ACHN (cell line): ENCODE results near the gene CPT1B.
A peak's percentile ranks its signal among the peaks of the same experiment; 100 is the strongest.

Experiments used
- DNase-seq: peaks from one replicate; pipeline ENCODE4 v3.0.0-alpha.2; 2015
- in situ Hi-C: cut with HindIII; loops from 2 replicates; pipeline ENCODE4 v1.10.0; 2017; ENCODE audit warnings: low sequenced_read_pairs, low pct_ligation_motif_present, low pct_unique_long_range_greater_than_20kb

Gene CPT1B

DNA sequence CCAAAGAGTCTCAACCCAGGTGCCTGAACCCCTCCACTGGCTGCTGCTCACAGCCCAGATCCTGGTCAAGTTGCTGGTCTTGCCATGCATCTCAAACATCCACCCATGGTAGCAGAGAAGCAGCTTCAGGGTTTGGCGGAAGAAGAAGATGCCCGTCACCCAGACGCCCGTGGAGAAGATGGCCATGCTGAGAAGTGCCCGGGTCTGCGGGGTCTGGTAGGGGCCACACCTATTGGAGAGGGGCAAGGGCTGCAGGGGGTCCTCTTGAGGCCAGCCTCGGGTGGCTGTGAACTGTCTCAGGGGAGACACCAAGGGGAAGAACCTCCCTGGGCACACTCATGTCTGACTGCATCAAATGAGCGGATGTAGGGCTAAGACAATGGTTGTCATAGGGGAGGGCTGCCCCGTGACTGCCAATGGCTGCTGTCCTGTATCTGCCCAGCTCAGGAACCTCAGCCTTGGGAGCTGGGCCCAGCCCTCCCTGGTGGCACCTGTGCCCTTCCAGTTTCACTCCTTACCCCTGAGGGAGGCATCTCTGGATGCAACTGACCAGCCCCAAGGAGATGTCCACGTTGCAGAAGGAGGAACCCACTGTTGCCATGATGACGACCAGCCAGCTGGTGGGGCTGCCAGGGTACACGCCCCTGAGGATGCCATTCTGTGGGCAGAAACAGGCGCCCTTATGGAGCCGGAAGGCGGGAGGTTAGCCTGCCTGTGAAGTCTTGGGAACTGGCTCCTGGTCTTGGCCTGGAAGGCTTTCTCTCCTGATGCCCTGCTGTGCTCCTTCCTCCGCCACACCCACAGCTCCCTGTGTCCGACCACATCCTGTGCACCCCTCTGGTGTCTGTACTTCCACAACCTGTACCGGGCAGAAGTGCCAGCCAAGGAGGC is 1.2 kb downstream of the CPT1B start:
- in situ Hi-C loops = no loop called here
- no peak for DNase-seq

DNA sequence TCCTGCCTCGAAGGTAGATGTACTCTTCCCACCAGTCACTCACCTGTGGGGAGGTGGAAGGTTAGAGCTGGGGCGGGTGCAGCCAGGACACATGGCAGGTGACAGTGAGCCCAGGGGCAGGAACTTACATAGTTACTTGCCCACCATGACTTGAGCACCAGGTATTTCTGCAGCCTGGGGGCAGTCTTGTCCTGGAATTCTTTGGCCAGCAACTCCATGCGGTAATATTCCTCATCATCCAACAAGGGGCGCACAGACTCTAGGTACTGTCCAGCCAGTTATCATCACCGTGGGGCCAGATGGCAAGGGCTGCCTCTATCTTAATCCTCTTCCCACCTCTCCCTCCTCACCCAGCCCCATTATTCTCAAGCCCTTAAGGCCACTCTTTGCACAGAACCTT is 2.2 kb downstream of the CPT1B start:
- in situ Hi-C loops = no loop called here
- peak; percentile 67 for DNase-seq

DNA sequence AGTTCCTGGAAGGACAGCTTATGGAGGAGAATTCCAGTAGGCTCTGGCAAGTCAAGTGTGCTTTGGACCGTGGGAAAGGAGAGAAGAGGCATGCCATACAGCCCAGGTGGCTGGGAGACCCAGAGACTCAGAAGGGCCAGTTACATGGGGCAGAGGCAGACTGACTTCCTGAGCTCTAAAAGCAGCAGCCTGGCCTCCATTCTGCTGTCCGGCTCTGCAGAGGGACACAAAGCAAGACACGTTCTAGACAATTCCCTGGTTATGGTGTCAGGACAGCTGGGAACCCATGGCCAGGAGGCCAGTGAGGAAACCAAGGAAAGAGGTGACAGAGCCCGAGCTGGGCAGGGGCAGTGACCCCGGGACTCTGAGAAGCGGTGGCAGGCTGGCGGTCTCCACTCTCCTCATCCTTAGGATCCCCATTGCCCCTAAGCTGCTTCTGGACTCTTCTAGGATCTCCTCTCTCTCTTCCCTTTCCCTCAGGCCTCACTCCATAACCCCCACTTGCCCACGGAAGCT is 2.7 kb downstream of the CPT1B start:
- in situ Hi-C loops = no loop called here
- no peak for DNase-seq

DNA sequence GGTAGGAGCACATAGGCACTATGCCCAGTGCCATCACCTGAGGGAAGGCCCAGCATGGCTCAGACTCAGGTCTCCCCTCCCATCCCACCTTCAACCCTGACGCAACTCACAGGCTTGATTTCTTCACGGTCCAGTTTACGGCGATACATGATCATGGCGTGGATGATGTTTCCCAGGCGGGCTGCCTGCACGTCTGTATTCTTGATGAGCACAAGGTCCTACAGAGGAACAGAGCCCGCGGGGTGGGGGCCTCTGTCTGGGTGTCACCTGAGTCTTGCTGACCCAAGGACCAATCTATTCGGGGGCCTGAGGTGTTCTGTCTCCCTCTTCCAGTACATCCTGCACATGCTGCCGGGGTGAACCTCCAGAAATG is 3.9 kb downstream of the CPT1B start:
- DNase-seq = no peak
- in situ Hi-C loops = no loop called here

DNA sequence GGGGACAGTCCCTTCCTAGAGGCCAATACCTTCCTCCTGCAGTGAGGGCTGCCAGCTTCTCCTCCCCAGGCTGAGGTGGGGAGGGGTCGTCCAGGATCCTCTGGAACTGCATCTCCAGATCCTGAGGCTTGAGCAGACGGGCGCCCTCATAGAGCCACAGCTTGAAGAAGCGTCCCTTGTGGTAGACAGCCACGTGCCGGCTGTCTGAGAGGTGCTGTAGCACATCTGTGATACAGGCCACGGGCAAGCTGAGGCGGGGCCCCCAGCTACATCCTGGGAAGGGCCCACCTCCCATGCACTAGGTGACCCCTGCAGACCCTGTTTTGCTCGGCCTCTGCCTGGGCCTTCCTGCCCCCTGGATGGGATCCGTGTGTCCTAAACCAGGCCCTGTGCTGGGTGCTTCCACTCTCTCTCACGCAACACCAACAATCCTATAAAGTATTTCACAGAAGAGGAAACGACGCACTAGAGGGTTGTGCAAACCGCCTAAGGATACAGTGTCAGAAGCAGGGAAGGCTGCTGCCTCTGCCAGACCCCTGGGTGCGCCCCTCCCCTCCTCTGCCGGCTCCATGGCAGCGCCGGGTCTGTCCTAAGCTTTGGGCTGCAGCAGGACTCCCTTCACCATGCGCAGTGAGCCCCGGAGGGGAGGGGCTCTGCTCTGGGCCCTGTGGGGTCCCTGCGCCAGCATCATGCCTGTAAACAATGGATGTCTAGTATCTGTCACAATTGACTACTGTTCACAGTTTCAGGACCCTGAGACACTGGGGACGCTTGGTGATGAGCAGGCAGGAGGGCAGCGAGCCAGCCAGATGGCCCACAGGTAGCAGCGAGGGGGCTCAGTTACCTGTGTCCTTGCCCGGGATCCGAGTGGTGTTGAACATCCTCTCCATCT is 4.5 kb downstream of the CPT1B start:
- in situ Hi-C loops = no loop called here
- DNase-seq = no peak

DNA sequence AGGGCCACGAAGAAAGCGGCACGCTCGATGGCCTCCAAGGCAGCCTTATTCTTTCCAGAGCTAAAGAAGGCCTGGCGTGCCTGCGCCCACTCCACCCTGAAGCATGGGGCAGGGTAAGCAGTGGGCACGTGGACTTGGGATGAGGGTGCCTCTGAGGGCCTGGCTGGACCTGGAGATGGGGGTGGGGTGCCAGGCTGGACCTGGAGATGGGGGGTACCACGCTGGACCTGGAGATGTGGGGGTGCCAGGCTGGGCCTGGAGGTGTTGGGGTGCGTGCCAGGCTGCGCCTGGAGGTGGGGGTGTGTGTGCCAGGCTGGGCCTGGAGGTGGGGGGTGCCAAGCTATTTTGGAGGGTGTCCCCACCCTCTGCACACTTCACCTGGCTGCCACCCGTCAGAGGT is 5.3 kb downstream of the CPT1B start:
- DNase-seq = no peak
- in situ Hi-C loops = no loop called here

DNA sequence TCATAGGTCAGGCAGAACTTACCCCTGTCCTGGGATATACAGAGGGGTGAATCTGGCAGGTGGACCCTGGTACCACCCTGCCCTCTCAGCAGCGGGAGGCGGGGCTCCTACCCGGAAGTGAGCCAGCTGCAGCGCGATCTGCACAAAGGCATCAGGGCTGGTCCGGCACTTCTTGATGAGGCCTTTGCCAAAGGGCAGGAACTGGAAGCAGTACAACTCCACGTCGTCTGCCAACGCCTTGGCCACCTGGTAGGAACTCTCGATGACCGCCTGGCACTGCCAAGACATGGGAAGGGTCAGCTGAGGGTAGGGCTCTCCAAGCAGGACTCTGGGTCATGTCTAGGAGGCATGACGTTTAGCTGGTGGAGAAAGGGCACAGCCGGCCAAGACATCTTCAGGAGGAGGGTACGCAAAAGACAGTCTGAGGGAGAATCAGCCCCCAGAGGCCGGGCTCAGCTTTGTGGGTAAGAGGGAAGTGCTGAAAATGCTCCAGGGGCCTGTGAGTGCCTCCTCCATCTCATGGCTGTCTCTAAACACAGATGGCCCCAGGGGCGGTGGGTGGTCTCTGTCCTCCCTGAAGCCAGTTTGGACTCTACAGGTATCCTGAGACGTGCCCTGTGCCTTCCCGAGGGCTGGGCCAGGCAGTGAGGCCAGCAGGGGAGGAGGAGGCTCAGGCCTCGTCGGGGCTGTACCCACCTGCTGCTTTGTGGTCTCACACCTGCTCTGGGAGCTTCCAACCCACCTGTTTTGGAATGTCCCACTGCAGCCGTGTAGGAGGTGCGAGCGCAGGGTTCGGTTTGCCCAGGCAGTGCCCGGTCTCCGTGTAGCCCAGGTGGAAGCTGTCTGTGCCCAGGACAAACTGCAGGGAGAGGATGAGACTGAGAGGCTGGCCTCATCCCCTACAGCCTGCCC is 6.7 kb downstream of the CPT1B start:
- DNase-seq = no peak
- in situ Hi-C loops = no loop called here

DNA sequence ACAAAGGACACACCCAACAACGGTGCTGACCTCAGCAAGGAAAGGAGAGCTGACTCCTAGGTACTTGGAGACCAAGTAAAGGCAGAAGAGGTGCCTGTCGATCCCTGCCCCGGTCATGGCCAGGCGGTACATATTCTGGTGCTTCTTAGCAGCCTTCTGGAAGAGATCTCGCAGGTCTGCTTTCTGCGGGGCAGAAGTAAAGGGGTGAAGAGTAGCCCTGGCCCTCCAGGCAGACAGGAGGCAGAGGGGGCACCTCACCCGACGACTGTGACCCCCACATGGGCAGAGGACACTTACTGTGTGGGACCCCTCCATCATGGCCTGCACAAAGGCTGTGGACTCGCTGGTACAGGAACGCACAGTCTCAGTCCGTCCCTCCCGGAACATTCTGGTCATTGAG is 7.4 kb downstream of the CPT1B start:
- no peak for DNase-seq
- in situ Hi-C loops = no loop called here

DNA sequence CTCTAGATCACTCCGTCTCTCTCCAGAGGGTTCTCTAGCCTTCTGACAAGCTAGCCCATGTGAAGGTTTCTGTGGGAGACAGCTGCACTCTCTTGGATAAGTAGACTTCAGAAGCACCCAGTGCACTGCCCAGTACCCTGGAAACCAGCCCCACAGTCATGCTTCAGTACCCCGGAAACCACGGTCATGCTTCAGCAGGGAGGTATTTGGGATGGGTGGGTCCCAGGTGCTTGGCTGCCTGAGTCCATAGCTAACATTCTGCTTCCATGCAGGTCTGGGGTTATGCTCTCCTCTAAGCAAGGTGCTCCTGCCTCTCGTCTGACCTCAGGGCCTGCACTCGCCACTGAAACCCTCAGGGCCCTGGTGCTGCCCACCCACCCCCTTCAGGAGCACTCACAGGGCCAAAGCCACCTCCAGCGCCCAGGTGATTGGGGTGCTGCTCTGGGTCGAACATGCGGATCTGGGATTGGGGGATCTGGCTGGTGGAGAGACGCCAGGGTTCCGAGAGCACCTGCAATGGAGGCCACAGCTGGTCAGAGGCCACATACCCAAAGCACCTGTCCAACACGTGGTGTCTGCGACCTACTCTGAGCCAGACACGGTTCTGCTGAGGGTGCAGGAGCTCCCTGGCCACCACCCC is 8.2 kb downstream of the CPT1B start:
- in situ Hi-C loops = no loop called here
- peak; percentile 65 for DNase-seq

DNA sequence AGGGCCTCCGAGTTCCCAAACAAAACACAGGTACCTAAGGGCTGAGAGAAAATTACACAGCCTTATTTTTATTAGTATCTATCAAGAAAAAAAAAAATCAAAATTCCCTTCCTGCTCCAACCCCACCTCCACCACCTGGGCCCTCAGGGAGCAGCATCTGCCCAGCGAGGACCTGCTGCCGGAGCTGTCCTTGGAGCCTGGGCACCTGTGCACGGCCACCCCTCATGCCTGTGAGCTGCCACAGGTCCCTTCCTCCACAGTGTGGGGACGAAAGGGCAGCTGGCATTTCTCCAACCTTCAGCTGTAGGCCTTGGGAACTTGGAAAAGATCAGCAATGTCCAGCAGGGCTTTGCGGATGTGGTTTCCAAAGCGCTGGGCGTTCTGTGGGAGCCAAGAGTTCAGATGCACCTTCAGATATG is 9.2 kb downstream of the CPT1B start:
- in situ Hi-C loops = no loop called here
- DNase-seq = no peak

DNA sequence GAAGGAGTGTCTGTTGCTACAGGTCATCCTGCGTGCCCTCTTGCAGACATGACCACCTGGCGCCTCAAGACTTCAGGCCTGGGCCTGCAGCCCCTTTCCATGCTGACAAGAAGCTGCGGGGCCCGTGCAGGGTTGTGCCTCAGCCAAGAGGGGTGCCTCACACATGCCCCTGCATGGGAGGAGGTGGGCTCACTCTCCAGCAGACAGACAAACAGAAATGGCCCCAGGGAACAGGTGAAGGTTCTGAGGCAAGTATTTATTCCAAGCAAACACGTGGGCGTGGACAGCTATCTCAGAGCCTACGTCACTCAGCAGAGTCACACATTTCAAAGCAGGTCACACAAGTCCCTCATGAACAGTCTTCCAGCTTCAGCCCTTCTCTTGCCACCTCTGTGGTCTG is 9.6 kb downstream of the CPT1B start:
- no peak for DNase-seq
- in situ Hi-C loops = no loop called here

DNA sequence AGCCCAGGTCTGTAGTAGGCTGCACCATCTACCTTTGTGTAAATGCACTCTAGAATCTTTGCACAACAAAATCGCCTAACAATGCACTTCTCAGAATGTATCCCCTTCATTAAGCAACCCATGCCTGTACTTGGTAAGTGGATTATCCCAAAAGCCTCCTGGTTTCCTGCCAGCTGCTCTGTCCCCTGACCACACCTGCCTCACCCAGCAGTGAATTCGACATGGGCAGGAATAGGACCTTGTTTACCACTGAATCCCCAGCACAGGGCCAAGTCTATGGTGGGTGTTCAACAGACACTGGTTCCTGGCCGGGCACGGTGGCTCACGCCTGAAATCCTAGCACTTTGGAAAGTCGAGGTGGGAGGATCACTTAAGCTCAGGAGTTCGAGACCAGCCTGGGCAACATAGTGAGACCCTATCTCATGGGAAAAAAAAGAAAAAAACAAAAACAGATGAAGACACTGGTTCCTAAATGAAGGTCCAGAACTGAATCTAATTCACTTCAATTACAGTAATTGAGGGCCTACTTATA is 10.4 kb downstream of the CPT1B start:
- in situ Hi-C loops = no loop called here
- no peak for DNase-seq

DNA sequence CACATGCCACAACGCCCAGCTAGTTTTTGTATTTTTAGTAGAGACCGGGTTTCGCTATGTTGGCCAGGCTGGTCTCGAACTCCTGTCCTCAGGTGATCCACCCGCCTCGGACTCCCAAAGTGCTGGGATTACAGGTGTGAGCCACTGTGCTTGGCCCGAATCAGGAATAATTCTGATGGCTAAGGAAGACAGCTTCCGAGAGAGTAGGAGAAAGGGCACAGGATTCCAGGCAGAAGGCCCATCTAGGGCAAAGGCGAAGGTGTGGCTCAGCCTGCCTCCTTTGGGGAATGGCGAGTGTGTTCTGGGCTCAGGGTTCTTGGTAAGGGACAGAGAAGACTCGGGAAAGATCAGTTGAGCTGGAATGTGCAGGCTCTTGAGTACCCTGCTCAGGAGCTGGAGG is 13.9 kb downstream of the CPT1B start:
- in situ Hi-C loops = no loop called here
- DNase-seq = no peak

DNA sequence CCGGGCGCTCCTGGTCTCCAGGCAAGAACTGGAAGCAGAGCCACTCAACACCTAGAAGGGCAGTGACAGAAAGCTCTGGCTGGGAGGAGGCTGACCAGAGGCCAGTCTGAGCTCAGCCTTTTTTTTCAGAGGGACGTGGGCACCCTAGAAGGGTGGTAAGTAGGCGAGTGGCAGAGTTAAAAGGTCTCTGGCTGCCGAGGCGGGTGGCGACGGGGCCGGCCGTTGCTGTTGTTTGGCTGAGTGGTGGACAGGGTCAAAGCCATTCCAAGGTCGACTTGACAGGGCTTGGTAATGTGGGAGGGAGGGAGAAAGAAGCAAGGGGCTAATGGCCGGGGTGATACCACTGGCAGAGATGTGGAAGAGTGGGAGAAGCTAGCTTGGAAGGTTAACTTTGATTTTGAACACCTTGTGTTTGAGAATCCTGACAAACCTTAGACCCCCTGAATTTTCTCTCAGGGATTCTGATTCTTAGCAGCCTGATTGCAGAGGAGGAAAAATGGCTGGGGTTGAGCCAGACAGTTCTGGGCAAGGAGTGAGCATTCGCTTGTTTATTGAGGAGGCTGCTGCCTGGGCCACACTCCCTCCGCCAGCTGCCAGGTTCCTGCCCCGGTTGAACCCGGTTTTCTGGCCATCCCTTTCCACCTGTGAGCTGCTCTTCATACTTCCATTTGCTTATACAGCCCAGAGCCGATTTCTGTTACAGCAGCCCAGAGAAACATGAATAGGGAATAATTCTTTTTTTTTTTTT is 14.6 kb downstream of the CPT1B start:
- in situ Hi-C loops = no loop called here
- DNase-seq = no peak

DNA sequence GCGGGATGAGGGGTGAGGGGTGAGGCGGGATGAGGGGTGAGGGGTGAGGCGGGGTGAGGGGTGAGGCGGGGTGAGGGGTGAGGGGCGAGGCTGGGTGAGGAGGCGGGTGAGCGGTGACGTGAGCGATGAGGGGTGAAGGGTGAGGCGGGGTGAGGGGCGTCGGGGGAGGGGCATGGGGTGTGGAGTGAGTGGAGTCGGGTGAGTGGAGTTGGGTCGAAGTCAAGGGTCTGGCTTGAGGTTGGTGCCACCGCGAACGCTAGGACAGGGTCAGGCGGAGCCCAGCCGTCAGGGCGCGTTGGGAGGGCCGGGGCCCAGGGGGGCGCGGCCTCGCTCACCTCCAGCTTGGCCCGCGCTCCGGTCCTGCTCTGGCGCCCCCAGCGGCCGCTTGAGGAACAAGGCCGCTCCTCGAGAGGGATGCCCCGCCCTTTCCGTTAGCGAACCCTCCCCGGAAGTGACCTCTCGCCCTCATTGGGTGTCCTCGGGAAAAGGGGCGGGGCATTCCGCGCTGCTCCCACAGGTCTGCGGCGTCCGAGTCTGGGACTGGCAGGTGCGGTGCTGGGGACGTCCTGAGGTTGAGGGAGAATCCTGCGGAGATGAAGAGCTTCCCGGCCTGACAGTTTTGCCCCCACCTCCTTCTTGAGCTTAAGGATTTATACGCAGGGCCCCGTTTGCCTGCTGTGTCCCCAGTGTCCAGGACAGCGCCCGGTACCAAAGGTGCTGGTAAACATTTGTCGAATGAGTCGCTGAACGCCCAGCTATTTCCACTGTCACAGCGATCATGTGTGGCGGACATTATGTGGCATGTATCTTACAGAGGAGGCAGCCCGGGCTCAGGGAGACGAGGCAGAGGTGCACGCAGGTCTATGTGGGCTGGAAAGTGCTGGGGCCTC is 15.5 kb downstream of the CPT1B start, which contains the start of gene SYCE3:
TSS of gene SYCE3 (minus strand) at position 397 of the 890 bp plus-strand sequence. CDS start 6,514 bp downstream, outside the sequence.
- in situ Hi-C loops = no loop called here
- peak; percentile 92 for DNase-seq
